HG03442 (cell line): ENCODE results near the gene B4GALNT3.
"Not testable (repeated sequence)": the region's sequence is repeated elsewhere in the genome, so short reads cannot be mapped to it uniquely, and the experiment has no call there.

Experiments used
- ATAC-seq: cut with Tn5 transposase; IDR thresholded peaks from one replicate; pipeline ENCODE4 v1.9.1; 2021; ENCODE audit warnings: mild to moderate bottlenecking, moderate library complexity; ENCODE audit not compliant: unreplicated experiment

The B4GALNT3 gene

DNA sequence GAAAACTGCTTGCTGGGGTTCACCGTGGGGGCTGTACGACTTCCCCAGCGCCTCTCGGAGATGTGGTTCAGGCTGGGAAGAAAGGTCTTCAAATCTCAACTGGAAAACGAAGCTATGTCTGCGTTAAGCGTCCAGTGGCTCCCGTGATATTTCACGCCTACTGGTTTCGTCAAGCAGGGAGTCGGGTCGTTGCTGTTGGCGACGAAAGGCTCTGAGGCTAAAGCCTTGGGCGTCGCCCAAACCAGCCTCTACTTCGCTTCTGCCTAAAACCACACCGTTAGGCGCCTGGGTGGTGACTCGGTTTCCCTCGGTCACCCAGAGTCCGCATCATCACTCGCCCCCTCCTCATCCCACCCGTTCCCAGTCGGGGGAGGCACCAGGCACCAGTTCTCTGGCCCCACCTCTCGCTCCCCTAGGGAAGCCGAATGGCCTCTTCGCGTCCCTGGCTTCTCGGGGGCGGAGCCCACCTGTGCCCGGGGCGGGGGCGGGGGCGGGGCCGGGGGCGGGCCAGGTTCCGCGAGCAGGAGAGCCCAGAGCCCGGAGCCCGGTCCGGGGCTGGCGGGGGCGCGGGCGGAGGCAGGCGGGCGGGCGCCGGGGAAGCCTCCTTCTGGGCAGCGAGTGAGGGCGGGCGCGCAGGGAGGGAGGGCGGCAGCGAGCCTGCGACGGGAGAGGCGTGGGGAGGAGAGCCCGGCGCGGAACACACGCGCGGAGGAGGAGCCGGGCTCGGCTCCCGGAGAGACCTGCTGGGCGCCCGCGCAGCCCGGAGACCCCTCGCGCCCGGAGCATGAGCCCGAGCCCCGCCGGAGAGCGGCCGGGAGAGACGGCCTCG is at the start of gene B4GALNT3:
TSS of gene B4GALNT3 (plus strand) at position 510 of the 829 bp plus-strand sequence. CDS start 438 bp downstream, outside the sequence.
- ATAC-seq, result no peak

DNA sequence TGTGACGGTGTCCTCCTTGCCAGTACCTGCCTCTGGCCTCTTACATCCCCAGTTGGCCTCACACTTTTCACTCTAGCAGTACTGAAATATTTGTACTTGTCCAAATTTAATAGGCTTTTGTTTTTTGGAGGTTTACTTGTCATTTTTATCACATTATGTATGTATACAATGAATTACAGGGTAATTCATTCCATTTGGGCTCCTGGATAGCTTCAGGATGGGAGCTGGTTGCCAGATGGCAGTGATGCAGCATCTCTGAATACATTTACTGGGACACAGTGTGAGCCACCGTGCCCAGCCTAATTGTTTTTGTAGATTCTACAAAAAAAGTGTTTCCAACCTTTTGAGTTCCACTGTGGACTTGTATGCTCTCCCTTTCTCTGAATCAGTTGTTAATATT is 44.9 kb upstream of the B4GALNT3 start:
- no peak for ATAC-seq

DNA sequence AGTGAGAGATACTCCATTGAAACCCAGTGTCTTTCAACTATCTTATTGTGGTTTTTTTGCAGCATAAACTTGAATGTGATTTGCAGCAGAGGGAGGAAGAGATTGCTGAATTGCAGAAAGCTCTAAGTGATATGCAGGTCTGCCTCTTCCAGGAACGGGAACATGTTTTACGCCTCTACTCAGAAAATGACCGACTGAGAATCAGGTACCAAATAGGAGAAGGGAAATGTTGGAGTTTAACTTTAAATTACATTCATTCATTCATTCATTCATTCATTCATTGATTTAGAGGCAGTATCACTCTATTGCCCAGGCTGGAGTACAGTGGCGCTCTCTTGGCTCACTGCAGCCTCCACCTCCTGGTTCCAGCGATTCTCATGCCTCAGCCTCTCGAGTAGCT is 41.3 kb upstream of the B4GALNT3 start:
- no peak for ATAC-seq

DNA sequence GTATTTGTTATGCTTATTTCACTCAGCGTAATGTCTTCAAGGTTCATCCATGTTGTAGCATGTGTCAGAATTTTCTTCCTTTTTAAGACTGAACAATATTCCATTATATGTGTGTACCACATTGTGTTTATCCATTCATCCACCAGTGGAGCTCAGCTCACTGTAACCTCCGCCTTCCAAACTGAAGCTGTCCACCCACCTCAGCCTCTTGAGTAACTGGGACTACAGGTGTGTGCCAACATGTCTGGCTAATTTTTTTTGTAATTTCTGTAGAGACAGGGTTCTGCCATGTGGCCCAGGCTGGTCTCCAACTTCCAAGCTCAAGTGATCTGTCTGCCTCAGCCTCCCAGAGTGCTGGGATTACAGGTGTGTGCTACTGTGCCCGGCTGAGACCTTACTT is 37.2 kb upstream of the B4GALNT3 start:
- ATAC-seq, result no peak

DNA sequence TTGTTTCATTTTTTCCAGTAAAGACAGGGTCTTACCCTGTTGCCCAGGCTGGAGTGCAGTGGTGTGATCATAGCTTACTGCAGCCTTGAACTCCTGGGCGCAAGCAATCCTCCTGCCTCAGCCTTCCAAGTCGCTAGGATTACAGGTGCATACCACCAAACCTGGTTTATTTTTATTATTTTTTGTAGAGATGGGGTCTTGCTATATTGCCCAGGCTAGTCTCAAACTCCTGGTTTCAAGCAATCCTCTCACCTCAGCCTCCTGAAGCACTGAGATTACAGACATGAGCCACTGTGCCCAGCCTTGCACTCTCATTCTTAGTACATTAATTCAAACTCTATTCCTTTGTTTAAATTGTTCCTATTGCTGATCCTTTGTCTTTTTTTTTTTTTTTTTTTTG is 24.0 kb upstream of the B4GALNT3 start:
- not testable (repeated sequence) for ATAC-seq

DNA sequence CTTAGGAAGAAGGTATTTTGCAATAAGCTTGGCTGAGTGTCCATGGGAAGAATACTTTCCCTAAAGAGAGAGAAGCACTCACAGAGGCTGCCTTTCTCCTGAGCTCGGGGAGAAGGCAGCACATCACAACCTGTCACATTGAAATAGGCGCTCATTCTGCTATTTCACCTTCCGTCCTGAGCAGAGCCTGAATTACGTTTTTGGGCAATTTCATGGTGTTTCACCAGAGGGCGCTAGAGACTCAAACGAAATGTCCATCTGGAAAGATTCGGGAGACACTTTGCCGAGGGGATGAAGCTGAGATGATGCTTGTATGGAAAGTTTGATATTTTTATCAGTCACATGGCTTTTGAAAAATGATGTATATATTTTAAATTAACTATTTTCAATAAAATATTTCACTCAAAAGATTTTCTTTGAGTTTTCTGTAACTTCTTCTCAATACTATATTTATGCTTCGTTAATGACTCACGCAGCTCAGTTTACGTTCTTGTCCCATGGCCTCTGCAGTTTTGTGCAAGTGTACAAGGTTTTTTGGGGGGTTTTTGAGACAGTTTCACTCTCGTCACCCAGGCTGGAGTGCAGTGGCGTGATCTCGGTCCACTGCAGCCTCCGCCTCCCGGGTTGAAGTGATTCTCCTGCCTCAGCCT is 17.4 kb upstream of the B4GALNT3 start:
- no peak for ATAC-seq

DNA sequence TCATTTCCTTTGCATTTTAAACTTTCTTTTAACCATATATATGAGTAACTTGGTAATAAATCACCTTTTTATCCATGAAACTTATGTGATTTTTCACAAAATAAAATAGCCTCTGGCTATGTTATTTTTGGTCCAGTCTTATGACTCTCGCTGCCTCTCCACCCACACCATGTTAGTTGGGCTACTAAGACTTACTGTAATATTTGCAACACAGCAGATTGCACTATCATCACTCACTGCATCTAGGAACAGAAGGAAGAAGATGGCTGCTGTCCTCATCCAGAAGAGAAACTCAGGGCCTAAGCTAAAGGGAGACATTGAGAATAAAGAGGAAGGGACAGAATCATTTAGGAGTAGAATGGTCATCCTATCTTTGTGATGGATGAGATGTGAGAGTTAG is 12.6 kb upstream of the B4GALNT3 start:
- no peak for ATAC-seq

DNA sequence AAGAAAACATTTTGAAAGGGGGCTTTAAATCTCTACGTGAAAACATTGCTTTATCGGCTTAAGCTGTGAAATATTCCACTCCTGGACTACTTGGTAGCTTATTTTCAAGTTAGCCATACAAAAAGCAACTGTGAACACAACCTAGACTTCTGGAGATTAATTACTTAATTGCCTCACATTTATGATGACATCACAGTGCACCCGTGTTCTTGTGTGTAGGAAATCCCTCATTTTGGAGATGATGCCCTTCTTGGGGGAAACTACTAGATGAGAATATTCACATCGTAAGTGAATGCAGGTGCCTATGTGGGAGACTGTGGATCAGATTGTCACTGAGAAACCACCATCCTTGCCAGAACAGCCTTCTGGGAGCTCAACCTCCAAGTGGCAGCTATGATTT is 10.5 kb upstream of the B4GALNT3 start:
- no peak for ATAC-seq

DNA sequence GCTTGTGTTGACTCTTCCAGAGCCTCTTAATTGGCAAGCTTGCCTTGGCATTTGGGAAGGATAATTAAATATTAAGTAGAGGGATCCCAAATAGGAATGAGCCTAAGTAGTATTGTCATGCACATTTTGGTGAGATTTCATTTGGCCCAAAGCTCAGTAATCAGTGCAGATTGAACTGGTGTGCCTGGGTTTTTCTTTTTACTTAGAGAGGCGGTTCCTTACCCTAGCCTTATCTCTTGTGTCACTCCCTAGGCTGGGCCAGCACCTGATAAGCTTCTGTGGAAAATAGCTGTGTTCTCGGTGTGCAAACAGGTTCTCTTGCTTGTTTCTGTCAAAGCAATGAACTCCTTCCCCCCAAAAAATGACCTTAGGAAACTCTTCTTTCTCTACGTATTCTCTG is 9.3 kb upstream of the B4GALNT3 start:
- ATAC-seq, result no peak

DNA sequence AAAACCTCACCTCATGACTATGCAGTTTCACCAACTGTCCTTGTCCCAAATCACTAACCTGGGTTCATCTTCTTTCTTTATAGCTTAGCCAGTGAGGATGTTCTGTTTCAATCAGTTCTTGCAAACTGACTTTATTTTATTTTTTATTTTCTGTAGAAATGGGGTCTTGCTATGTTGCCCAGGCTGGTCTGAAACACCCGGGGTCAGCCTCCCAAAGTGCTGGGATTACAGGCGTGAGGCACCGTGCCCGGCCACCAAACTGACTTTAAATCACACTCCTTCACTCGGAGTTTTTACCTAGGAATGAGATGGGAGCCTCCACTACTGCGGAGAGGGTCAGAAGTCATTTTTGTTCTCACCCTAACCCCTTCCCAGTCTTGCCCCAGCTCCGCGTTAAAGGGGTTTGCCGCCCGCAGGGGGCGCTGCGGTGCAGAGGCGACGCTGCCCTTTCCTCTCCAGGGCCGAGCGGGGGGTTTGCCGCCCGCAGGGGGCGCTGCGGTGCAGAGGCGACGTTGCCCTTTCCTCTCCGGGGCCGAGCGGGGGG is 7.0 kb upstream of the B4GALNT3 start:
- ATAC-seq, result no peak

DNA sequence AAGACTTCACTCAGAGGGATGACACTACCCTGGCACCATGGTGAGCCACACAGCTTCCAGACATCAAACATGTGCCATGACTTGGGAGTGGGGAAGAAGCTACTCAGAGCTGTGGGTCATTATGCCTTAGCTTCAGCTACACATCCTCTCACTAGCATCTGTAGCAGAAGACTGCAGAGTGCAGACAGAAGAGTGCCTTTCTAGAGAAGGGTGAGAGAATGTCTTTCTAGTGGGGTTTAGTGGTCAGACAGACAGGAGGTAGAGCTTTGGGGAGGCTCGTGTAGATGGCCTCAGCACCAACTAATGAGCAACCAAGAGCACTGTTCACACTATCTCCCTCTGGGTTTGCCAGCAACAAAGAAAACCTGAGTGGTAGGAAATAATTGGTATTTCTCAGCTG is 4.9 kb upstream of the B4GALNT3 start:
- ATAC-seq, result no peak

DNA sequence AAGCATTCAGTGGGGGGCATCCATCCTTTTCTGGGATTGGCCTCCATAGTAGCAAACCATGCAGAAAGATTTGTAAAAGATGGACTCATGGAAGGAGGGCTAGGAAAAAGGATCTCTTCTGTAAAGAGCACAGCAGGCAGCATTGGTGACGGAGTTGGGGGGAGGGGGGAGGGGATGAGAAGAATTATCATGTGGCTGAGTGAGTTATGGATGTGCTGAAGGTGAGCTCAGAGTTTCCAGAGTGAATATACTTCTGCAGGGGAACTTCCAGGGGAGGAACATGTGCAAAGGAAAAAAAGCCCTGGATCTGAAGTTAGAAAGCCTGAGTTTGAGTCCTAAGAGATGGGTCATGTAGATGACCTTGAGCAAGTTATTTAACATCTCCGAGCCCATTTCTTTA is 3.9 kb upstream of the B4GALNT3 start:
- no peak for ATAC-seq

DNA sequence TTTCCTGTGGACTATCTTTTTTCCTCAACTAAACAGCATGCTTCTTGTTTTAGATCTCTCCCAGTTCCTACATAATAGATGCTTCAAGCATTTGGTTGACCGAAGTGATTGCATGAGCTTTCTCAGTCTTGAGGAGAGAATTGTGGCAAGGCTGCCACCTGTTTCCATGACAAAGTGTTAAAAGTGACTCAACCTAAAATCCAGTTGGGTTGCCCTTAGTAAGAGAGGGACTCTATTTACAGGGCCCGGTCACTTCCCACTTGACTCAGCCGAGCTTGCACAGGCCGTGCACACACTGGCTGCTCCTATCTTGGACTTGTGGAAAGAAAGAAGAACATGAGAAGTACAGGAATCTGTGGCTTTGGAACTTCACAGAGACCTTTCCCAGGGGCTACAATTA is 2.1 kb upstream of the B4GALNT3 start:
- ATAC-seq, result no peak

DNA sequence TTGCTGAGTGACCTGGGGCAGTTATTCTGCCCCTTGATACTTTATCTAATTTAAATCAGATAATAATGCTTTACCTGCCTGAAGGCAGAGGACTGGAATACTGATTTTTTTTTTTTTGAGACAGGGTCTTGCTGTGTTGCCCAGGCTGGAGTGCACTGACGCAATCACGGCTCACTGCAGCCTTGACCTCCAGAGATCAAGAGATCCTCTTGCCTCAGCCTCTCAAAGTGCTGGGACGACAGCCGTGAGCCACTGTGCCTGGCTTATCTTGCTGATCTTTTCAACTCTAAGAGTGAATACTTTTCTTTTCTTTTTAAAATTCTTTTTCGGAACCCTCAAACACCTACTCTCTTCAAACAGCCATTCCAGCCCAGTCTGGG is 699 bp upstream of the B4GALNT3 start:
- ATAC-seq, result no peak

DNA sequence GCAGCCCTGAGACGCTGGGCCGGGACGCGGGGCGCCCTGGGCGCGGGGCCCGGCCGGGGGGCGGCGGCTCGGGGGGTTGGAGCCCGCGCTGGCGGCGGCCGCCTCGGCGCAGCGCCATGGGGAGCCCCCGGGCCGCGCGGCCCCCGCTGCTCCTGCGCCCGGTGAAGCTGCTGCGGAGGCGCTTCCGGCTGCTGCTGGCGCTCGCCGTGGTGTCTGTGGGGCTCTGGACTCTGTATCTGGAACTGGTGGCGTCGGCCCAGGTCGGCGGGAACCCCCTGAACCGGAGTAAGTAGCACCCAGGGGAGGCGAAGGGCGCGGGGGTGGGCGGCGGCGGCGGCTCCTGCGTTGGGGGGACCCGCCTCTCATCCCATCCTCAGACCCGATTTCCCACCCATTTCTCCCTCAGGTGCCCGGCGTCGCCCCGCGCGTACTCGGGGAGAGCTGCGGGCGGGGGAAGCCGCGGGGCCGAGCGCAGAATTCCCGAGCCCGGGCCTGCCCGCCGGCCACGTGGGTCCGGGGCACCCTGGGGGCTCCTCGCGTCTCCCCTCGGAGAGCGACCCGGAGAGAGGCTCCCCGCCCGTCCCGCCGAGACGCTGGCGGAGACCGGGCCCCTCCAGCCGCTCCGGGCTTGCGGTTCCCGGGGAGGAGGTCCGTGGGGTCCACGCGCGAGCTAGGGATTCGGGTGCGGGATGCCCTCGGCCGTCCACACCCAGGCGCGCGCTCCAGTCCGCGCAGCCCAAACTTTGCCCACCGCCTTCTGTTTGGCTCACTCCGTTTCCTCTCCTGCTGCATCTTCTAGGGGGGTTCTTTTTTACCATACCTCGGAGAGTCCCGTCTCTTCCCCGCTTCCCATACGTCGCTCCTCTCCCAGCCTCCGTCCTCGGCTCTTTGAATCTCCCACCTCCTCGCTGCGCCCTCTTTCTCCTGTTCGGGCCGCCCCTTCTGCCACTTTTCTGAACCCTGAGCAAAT is 807 bp downstream of the B4GALNT3 start:
- ATAC-seq, result no peak

DNA sequence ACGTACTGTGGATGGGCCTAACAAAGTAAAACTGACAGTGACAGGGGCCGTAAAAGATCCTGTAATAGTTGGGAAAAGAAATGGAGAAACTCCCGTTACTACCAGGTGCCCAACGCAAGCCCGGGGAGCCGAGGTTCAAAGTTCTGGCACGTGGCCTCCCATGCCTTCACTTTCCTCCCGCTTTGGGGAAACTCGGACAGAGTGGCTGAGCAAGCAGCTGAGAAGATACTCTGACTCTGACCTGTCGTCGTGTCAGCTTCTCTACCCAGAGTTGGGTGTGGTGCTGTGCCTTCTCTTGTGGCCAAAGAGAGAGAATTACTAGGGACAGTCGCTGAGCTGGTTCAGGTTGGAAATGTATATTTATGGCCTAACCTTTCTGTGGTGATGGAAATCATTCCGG is 1.7 kb downstream of the B4GALNT3 start:
- ATAC-seq, result no peak

DNA sequence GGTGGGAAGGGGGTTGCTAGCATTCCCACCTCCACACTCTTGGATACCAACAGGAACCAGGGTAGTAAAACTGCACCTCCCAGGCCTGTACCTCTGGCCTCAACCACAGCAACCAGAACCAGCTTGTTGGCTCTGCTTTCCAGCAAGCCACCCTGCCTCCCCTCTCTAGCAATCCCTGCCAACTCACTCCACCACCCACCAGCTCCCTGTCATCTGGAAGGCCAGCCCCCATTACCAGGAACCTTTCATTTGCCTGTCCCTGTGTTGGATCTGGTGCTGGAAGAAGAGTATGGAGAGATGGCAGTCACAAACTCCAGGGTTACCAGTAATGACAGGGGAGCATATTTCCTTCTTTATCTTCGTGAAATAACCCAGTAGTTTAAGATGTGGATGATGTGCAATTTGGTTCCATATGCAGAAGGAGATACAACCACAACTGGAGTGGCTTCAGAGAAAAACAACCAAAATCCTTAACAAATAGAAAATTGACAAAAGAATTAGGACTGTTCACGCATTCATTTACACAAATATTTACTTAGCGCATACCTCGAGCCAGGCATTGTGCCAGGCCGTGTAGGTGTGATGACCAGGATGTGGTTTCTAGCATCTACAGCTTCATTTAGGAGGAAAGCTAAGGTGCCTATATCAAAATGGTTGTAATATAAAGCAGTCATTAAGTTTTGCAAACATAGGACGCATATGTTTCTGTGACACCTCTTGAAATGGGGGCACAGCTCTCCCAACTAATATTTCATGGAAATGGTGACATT is 3.4 kb downstream of the B4GALNT3 start:
- no peak for ATAC-seq

DNA sequence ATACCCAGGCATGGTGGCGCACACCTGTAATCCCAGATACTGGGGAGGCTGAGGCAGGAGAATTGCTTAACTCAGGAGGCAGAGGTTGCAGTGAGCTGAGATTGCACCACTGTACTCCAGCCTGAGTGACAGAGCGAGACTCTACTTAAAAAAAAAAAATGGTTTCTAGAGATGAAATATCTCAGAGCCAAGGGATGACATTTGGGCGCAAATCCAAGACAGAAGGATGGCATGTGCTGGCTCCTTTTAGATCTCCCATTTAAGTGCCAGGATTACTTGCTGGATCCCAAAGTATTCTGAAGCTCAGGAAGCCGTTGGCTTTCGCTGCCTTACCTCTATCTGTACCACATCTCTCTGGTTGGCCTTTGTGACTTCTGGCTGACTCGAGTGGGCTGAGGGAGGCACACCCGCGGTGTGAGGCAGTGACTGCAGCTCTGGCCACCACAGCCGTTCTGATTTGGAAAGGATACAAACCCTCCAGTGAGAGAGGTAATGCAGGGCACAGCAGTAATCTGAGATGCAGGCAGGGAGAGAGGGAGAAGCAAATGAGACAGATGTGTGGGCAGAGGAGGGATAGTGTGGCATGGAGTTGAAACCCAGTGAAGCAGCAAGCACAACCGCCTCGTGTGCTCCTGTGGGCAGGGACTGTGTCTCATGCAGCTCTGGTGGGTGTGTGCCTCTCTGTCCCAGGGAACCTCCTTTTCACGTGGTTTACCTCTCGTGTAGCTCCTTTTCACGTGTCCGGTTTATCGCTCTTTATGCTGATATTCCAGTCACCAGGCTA is 4.9 kb downstream of the B4GALNT3 start:
- ATAC-seq, result no peak

DNA sequence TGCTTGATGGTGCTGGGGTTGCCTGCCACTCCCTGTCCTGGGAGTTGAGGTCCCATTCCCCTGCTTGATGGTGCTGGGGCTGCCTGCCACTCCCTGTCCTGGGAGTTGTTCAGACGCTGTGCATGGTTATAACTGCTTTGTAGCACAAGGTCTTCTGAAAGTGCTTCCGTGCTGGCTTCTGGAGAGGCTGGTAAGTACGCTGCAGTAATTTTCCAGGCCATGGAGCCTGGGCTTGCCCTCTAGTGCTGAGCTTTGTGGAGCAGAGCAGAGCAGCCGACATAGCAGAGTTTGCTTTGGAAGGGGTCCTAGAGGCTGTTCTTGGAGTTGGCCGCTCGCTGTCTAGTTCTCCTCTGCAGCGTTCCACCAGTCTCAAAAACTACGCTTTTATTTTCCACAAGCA is 6.3 kb downstream of the B4GALNT3 start:
- ATAC-seq, result no peak

DNA sequence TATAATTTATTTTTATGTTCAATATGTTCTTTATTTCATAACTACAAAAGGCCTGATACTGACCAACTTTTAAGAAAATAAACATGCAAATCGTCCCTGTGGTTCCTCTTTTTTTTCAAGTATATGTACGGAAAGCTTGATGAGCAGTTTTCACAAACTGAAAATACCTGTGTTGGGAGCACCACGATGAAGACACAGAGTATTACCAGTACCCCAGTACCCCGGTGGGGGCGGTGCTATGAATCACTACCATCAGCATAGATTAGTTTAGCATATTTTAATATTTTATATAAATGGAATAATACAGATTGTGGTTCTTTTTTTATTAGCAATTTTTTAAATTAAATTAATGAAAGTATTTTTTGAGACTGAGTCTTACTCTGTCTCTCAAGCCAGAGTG is 7.0 kb downstream of the B4GALNT3 start:
- ATAC-seq, result no peak
